ACHN (cell line): ENCODE measurements around the gene C3orf62.
"Not testable (repeated sequence)": the region's sequence is repeated elsewhere in the genome, so short reads cannot be mapped to it uniquely, and the experiment has no call there.

Experiments used
- DNase-seq: peaks from one replicate; pipeline ENCODE4 v3.0.0-alpha.2; 2015
- in situ Hi-C: cut with HindIII; loops from 2 replicates; pipeline ENCODE4 v1.10.0; 2017; ENCODE audit warnings: low sequenced_read_pairs, low pct_ligation_motif_present, low pct_unique_long_range_greater_than_20kb

The C3orf62 gene

GRCh38 chr3:49228817-49229216, 48.2 kb downstream of the C3orf62 start:
- in situ Hi-C loops, result not testable (repeated sequence)

DNA sequence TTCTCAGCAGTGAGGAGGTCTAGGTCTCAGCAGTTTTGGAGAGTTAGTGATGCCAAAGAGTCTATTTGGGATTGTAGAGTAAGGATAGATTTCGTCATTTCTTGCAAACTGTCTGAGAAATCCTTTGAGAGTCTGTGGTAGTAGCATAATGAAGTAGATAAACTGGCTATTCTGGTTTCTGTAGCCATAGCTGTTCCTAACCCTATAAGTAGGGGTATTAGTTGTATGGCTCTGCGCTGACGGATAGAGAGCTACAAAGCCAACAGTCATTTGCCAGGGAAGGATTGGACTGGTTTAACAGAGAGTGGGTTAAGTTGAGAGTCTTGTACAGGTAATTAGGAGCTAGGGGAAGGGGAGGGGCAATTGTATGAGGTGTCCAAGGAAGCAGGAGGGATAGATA, 55.0 kb downstream of the C3orf62 start:
- in situ Hi-C loops, result no loop called here
- no peak for DNase-seq

More at GRCh38 chr3:49228817-49229216, 48.2 kb downstream of the C3orf62 start:
- DNase-seq, result not testable (repeated sequence)

DNA sequence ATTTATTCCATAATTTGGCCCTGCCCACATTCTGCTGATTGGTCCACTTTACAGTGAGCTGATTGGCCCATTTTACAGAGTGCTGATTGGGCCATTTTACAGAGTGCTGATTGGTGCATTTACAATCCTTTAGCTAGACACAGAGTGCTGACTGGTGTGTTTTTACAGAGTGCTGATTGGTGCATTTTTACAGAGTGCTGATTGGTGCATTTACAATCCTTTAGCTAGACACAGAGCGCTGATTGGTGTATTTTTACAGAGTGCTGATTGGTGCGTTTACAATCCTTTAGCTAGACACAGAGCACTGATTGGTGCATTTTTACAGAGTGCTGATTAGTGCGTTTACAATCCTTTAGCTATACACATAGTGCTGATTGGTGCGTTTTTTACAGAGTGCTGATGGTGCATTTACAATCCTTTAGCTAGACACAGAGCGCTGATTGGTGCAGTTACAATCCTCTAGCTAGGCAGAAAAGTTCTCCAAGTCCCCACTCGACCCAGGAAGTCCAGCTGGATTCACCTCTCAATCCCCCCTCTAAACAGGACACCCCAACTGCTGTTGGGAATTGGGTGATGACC, 56.0 kb downstream of the C3orf62 start:
- in situ Hi-C loops, DNase-seq: not testable (repeated sequence)

GRCh38 chr3:49219132-49219531, 57.9 kb downstream of the C3orf62 start:
- DNase-seq, result no peak
- in situ Hi-C loops, result no loop called here
